HG02642 (cell line): ENCODE results near the gene GRIN3A.
A peak's percentile ranks its signal among the peaks of the same experiment; 100 is the strongest.
"Not testable (repeated sequence)": the region's sequence is repeated elsewhere in the genome, so short reads cannot be mapped to it uniquely, and the experiment has no call there.

Experiments used
- ATAC-seq: cut with Tn5 transposase; IDR thresholded peaks from one replicate; pipeline ENCODE4 v1.9.1; 2021; ENCODE audit warnings: mild to moderate bottlenecking; ENCODE audit not compliant: unreplicated experiment, poor library complexity

Gene GRIN3A

DNA sequence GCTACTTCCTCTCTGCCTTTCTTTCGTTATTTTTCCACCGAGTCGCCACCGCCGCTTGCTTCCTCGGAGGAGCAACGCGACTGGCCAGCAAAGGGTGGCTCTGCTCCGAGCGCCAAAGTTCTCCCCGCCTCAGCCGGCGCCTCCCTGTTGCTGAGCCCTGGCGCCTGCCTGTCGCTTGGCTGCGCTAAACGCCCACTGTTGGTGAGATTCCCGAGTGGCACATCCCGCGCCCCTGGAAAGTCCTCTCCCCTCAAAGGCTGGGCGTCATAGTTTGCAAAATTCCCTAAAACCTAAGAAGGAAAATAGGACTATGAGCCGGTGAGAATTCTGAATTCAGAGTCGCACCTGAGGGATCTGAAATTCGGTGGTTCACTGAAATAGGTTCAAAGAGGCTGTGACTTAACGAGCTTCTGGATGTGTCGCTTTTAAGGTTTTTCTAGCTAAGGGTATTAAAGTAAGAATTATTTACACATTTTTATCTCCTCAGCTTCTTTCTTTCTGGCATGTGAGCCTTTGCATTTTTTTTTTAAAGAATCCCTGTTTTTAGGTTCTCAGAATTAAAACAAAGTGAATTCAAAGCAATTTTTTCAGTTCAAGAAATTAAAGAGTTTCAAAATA, at the start of gene GRIN3A:
TSS of gene GRIN3A (minus strand) at position 82 of the 618 bp plus-strand sequence. CDS start 668 bp downstream, outside the sequence.
- ATAC-seq = no peak

GRCh38 chr9:101787891-101788290, 49.4 kb upstream of the GRIN3A start:
- ATAC-seq = no peak

GRCh38 chr9:101778332-101778731, 39.9 kb upstream of the GRIN3A start:
- ATAC-seq = no peak

- ATAC-seq = no peak
Measured at GRCh38 chr9:101764472-101764871, 26.0 kb upstream of the GRIN3A start.

DNA sequence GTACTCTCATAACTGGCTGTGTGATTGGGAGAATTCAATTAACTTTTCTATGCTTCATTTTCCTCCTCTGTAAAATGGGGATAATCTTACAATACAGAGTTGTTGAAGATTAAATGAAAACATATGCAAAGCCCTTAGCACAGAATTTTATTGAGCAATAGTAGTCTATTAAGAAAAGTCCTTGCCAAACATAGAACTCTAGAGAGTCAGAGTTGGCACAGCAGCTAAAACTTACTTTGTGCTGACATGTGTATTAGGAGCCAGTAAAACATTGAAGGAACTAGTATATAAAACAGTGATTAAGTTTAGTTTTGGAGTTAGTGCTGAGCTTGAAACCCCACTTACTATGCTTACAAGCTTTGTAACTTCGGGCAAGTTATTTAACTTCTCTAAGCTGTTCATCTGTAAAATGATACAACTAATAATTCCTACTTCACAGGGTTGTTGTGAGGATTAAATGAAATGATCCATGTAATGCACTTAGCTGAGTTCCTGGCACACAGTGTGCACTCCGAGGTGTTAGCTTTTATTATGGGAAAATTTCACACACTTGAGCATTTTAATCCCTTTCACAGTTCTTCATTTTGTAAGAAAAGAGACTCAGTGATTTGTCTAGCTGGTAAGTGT, 20.0 kb upstream of the GRIN3A start:
- ATAC-seq = no peak

DNA sequence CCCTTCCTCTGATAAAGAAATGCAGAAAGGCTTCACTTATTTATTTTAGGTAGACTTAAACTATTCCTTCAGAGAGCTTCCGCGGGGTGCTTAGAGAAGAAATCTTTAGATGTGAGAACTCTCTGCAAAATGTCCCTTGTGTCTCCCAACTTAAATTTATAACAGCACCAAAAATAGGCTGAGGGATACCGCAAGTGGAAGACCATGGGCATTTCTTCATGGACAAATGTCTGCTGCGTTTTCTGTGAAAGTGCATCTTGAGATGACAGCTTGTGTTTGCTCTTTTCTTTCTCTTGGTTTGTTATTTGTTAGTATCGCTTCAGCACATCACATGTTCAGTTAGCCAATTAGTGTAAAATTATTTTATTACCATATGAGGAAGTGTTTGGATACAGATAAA, 15.3 kb upstream of the GRIN3A start:
- no peak for ATAC-seq

DNA sequence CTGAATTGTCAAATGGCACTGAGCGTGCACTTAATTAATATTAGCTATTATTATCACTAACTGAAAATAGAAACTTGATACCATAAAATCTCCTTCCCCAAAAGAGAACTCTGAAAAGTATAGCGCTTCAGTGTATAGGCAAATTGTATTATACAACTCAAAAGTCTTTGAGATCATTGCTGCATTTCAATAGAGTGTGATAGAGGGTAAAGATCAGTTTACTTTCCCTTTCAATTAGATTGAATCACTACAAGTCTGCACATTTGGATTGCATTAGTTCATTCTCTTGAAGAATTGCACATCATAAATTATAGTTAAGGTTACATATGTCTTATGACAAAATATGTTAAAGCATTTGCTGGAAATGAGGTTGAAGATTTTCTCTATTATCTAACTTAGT, 13.4 kb upstream of the GRIN3A start:
- ATAC-seq = no peak

- no peak for ATAC-seq
Measured at GRCh38 chr9:101739311-101739710, 864 bp upstream of the GRIN3A start.

DNA sequence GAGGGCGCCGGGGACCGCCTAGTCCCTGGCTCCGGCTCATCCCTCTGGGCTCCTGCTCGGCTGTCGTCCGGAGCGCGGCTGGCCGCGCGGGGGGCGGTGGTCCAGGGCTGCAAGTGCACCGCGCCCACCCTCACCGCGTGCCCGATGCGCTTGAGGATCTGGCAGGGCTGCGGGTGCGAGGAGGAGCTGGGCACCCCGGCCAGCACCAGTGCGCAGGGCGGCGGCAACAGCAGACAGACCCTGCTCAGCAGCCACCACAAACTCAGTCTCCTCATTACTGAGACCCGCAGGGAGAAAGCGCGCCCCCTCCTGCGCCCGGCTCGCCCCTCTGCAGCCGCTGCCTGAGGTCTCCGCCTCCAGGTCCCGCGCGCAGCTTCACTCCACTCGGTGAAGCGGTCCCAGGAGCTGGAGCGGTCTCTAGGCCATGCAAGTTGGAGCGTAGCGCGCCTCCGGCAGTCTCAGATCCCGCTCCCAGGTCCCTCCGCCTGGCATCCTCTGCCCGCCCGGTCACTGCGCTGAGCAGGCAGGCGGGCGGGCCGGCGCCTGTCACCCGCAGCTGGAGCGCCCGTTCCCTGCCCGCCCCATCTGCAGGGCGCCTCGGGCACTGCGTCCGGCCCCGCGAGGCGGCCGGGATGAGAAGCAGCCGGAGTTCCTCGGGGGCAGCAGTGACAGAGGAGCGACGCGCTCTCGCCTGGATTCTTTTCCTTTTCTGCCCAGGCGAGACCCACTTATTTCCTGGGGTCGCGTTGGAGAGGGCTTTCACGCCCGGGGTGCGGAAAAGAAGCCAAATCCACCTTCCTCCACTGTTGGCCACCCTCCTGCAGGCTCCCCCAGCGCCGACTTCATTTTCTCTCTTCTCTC, 512 bp downstream of the GRIN3A start:
- ATAC-seq = no peak

- ATAC-seq = no peak
Measured at GRCh38 chr9:101737165-101737704, 1.2 kb downstream of the GRIN3A start.

DNA sequence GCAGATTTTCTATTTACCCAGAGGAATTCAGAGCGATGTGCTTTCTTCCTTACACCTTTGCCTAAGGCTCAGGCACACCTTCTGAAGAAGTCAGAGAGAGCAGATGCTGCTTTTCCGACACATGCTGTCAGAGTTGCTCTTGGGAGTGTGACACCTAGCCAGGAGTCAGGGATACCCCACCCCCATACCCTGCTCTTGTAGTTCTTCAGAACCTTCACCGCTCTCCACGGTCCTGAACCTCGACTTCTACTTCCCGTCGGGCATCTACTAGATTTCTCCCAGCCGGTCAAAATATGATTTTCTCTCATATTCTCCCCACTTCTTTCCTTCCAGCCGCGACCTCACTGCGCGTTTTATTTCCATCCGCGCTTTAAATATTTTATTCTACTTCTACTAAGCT, 1.7 kb downstream of the GRIN3A start:
- no peak for ATAC-seq

DNA sequence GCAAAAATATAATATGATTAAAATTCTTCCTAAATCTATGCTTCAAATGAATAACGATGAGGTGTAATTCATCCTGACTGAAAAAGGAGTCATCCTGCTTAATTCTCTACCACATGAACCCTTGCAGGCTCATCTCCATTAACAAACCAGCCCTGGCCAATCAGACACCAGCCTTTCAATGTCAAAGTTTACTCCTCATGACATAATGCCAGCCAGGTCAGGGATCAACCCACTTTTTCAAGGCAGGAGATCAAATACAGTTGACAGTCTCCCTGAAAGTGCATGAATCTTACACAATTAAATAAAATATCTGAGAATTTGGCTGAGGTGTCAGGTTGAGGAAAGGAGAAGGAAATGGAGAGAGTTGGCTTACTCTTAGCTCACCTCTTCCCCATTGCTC, 7.0 kb downstream of the GRIN3A start:
- ATAC-seq = no peak

- ATAC-seq = peak; percentile 81
Measured at GRCh38 chr9:101727612-101728524, 10.6 kb downstream of the GRIN3A start.

- not testable (repeated sequence) for ATAC-seq
Measured at GRCh38 chr9:101724271-101724670, 14.2 kb downstream of the GRIN3A start.

DNA sequence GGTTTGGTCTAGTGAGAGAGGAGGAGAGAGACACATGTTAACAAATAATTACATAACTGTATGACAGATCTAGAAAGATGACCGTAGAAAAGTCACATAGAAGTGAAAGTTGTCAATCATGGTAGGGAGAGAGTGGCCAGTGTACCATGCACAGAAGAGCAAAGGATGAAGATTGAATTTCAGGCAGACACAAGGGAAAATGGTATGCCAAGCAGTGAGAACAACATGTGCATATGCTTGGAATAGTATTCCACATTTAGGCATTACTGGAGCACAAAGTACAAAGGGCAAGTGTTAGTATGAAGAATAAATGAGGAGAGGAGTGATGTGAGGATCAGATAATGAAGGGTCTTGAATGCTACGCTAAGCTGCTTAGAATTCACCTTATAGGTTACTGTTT, 20.3 kb downstream of the GRIN3A start:
- no peak for ATAC-seq

- no peak for ATAC-seq
Measured at GRCh38 chr9:101716629-101717028, 21.8 kb downstream of the GRIN3A start.

DNA sequence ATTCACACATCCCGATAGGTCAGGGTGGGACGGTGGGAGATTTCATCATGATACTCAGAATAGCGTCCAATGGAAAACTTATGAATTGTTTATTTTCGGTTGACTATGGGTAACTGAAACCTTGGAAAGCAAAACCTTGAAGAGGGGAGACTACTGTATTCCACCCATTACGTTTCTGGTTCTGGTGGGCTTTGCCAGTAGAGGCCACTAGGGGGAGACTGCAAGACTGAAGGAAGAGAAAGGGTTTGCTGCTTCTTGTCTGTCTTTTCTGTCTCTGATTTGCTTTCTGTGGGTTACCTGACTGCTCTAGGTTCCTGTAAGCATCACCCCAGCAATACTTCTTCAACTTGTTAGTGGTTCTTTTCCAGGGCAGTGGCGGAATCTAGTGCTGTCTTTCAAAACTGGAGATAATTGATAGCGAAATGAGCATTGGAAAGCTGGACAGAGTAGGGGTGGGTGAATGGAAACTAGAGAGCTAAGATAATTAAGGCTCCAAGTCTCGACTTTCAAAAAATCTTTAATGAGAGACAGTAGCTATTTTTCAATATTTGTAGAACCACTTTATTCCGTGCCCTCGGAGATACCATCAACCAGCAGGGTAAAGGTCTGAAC, 27.0 kb downstream of the GRIN3A start:
- ATAC-seq = peak; percentile 86

DNA sequence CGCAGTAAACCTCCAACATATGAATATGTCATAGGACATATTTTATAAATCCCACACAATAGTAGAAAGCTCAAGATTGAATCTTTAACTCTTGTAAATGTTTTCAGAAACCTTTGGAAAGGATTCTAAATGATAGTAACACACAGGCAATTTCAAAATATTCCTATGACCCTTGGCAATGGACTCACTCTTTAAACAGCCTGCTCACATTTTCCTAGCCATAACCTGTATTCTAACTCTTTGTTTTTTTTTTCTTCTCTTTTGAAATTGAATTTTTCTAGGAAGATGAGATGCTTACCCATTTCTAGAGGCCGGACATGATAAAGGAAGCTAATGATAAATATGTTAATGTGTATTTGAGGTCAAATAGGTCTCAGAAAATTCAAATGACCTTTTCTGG, 29.6 kb downstream of the GRIN3A start:
- ATAC-seq = no peak

DNA sequence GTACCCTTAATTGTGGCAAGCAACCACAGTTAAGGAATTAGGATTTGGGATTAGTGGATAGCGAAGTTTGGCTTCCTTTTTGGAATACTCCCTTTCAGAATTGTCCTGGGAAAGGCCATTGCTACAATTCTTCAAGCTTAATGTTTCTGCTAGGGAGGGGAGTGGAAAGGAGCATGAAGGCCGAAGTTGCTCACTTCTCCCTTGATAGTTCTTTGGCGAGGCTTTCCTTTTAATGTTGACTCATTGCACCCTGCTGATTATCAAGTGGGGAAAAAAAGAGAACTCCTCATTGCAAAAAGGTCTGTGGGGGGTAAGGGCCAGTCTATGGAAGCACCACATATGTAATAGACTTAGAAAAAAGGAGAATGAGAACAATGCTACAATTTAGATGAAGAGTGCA, 30.7 kb downstream of the GRIN3A start:
- no peak for ATAC-seq

GRCh38 chr9:101706997-101707396, 31.4 kb downstream of the GRIN3A start:
- ATAC-seq = no peak
